GM21576 (cell line): ENCODE measurements around the gene RNASET2.
"Not testable (repeated sequence)": the region's sequence is repeated elsewhere in the genome, so short reads cannot be mapped to it uniquely, and the experiment has no call there.

Source experiments
- ATAC-seq: cut with Tn5 transposase; IDR thresholded peaks from one replicate; pipeline ENCODE4 v1.9.1; 2021; ENCODE audit warnings: mild to moderate bottlenecking, moderate library complexity; ENCODE audit not compliant: unreplicated experiment

RNASET2 gene

DNA sequence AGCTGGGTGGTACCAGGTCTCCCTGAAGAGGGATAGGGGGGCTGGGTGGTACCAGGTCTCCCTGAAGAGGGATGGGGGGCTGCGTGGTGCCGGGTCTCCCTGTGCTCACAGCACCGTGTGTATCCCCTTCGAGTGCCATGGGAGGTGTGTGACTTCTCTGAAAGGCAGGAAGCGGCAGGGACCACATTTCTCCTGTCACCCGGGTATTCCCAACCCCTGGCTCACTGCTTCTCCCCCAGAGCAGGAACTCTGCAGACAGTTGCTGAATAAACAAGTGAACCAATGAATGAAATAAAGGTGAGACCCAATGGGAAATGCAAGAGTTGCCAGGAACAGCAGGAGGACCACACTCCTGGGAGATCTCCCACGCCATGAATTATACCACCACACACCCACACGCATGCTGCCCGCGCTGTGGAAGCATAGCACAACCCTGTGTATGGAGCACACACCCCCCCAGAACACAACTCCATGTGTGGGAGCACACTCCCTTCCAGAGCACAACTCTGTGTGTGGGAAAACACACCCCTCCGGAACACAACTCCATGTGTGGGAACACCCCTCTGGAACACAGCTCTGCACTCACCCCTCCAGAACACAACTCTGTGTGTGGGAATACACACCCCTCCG lies 50.7 kb downstream of the RNASET2 start:
- no peak for ATAC-seq

DNA sequence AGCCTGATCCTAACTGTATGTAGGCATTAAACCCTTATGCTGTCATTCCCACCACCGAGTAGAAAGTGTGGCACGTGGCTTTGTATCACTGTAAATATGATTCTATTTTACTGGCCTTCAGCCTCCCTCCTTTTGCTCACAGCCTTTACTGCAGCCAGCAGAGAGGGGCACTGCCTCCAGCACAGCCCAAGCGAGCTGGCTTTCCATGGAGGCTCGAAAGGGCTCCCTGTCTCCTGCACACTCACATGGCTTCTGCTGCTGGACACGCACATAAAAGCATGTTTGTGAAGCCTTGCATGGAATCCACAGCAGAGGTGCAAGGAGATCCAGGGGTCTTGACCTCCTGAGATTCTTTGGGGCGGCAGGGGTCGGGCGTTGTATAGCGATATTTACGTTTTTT lies 51.3 kb downstream of the RNASET2 start:
- ATAC-seq: no peak

DNA sequence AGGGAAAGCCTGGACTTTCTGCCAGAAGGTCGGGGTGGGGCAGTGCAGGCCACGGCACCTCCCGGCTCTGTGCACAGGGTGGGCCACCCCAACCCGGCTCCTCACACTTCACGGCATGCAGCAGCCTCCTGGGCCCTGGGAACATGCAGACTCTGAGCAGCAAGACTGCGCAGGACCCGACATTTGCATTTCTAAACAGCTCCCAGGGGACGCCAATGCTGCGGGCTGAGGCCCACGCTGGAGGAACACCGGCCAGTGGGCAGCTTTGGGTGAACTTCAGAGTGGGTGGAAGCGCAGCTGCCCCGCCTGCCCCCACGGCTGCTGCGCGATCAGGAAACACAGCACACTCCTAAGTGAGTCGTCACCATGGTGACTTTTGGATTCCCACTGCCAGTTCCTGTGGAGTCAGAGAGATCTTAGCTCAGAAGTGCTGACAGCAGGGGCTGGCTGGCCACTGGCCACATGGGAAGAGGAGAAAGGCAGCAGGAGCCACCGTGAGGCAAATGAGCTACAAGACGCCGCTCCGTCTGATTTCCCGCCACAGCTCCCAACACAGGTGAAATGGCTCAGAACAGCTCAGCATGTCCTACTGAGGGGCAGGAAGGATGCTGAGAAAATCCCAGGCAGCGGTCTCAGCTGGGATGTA lies 52.1 kb downstream of the RNASET2 start:
- ATAC-seq: no peak

- ATAC-seq: no peak
These were observed 52.9 kb downstream of the RNASET2 start for GRCh38 chr6:166903500-166903899.

DNA sequence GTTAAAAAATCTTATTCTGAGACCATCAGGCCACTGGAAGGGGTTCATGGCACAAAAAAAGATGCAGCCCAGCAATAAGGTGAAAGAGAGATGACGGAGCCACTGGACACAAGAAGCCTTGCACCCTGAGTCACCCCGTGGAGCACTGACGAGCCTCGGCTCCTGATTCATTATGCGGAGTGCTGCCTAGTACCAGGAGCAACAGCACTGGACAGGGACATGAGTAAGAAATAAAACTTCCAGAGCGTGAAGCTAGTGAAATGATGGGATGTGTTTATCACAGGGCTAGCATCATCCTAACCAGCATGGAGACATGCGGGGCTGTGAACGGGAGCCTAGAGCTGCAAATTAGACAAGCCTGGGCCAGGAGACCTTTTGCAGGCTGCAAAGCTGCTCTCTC lies 53.3 kb downstream of the RNASET2 start:
- no peak for ATAC-seq

DNA sequence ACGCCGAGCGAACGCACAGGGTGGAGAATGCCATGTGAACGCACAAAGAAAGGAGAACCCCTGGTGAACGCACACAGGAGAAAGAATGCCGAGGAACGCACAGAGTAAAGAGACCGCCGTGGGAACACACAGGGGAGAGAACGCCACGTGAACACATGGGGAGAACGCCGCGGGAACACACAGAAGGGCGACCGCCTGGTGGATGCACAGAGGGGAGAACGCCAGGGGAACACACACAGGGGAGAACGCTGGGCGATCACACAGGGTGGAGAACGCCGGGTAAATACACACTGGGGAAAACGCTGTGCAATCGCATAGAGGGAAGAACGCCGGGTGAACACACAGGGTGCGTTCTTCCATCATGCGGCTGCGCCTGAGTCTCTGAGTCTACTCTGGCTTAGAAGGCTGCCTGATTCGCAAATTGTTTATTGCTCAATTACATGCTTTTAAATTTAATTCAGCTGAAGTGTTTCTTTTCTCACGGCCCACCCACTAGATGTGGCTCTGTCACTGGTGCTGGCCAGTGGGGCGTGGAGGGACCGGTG lies 54.1 kb downstream of the RNASET2 start:
- no peak for ATAC-seq

GRCh38 chr6:166901626-166902025 lies 54.7 kb downstream of the RNASET2 start:
- no peak for ATAC-seq

DNA sequence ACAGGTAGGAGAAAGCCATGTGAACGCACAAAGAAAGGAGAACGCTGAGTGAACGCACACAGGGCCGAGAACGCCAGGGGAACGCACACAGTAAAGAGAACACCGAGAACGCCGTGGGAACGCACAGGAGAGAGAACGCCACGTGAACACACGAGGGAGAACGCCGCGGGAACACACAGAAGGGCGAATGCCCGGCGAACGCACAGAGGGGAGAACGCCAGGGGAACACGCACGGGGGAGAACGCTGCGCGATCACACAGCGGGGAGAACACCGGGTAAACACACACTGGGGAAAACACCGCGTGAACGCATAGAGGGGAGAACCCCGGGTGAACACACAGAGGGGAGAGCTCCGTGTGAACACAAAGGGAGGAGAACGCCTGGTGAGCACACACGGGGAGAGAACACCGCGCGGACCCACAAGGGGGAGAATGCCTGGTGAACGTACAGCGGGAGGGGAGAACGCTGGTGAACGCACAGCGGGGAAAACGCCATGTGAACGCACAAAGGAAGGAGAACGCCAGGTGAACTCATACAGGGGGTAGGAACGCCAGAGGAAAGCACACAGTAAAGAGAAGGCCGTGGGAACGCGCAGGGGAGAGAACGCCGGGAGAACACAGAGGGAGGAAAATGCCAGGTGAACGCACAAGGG lies 55.3 kb downstream of the RNASET2 start:
- no peak for ATAC-seq

DNA sequence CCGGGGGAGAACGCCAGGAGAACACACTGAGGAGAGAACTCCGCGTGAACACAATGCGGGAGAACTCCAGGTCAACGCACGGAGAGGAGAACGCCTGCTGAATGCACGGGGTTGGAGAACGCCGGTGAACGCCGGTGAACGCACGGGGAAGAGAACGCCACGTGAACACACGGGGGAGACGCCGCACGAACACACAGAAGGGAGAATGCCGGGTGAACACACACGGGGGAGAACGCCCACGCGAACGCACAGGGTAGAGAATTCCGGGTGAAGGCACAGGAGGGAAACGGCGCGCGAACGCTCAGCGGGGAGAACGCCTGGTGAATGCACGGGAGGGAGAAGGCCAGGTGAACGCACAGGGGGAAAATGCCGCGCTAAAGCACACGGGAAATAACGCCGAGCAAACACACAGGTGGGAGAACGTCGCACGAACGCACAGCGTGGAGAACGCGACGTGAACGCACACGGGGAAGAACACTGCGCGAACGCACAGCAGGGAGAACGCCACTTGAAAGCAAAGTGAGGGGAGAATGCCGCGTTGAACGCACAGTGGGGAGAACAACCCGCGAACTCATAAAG lies 56.1 kb downstream of the RNASET2 start:
- no peak for ATAC-seq

DNA sequence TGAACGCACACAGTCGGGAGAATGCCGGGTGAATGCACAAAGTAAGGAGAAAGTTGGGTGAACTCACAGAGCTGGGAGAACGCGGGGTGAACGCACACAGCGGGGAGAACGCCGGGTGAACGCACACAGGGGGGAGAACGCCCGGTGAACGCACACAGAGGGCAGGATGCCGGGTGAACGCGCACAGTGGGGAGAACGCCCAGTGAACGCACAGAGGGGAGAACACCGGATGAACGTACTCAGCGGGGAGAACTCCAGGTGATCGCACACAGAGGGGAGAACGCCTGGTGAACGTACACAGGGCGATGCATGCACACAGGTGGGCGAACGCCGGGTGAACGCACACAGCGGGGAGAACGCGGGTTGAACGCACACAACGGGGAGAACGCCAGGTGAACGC lies 57.4 kb downstream of the RNASET2 start:
- ATAC-seq: no peak

GRCh38 chr6:166894614-166895013 lies 61.7 kb downstream of the RNASET2 start:
- ATAC-seq: not testable (repeated sequence)

GRCh38 chr6:166892472-166892871 lies 63.9 kb downstream of the RNASET2 start:
- ATAC-seq: not testable (repeated sequence)

- ATAC-seq: not testable (repeated sequence)
These were observed 69.6 kb downstream of the RNASET2 start for GRCh38 chr6:166886773-166887172.

- not testable (repeated sequence) for ATAC-seq
These were observed 71.4 kb downstream of the RNASET2 start for GRCh38 chr6:166884958-166885357.

DNA sequence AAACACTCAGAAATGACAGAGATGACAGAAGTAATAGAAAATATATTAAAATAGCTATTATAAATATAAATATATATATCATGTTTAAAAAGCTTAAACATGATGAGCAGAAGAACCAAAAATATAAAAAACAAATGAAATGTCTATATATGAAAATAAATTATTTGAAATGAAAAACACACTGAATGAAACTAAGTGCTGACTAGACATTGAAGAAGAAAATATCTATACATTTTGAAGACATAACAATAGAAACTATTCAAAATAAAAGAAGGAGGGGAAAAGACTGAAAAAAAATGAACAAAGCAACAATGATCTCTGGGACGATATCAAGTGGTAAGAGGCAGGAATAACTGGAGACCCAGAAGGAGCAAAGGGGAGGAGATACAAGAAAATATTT lies 76.8 kb downstream of the RNASET2 start:
- no peak for ATAC-seq
